Psoas muscle (tissue), 8 donors: ENCODE measurements around the gene COL5A1. TPM values are rescaled to one million over a fixed set of nuclear protein-coding genes. Genes with fewer than 3 reads are reported as not detected.

ENCODE experiments used
- ATAC-seq, 4 donors: fragments of 200-7000 bp; cut with Tn5 transposase; one replicate each; pipeline ENCODE4 v1.9.1; 2020; ENCODE audit warnings: moderate library complexity in 3 of 4, mild to moderate bottlenecking in 2 of 4
- DNase-seq, 2 donors: peaks; one replicate each; pipeline ENCODE4 v3.0.0-alpha.2; 2020
- H3K27ac ChIP-seq: fragments of 200-600 bp; one replicate; pipeline ENCODE4 v1.8.0; 2022
- H3K27me3 ChIP-seq, 3 donors: fragments of 200-600 bp in 1 of 3; one replicate each; pipeline versions ENCODE4 v1.6.1 to v1.8.0; 2013 to 2022; ENCODE audit warnings: low read length in 2 of 3, mild to moderate bottlenecking in 2 of 3, moderate library complexity in 1 of 3; ENCODE audit not compliant: insufficient read depth in 3 of 3
- H3K36me3 ChIP-seq, 2 donors: fragments of 200-600 bp in 1 of 2; one replicate each; pipeline versions ENCODE4 v1.6.1 to v1.8.0; 2013 to 2022; ENCODE audit warnings: low read depth in 1 of 2, mild to moderate bottlenecking in 1 of 2, moderate library complexity in 1 of 2; ENCODE audit not compliant: insufficient read depth in 1 of 2
- H3K4me1 ChIP-seq: fragments of 200-600 bp; one replicate; pipeline ENCODE4 v1.8.0; 2022
- H3K4me3 ChIP-seq: fragments of 200-600 bp; one replicate; pipeline ENCODE4 v1.8.0; 2022; ENCODE audit warnings: mild to moderate bottlenecking
- H3K9me3 ChIP-seq: fragments of 200-600 bp; one replicate; pipeline ENCODE4 v1.8.0; 2022
- WGBS, 3 donors: extraction: QIAGEN DNeasy Blood & Tissue Kit; methylation state at CpG; one replicate each; pipeline versions ENCODE4 v1.1.6 to v1.1.7; 2013; 5-methylcytosine and 5-hydroxymethylcytosine counted together
- intact Hi-C, 2 donors: fragments of 100-400 bp; cut with DNase I; formaldehyde crosslinking; loops; one replicate each; pipeline versions ENCODE4 v1.11.0 to v1.14.2; 2022
- polyA plus RNA-seq, 3 donors: library from polyadenylated mRNA; stranded (reverse); fragments of 200-250 nt; gene quantifications; one replicate each; pipeline ENCODE4 v1.2.3, GENCODE V29; 2013
- total RNA-seq, 4 donors: library from RNA; stranded (reverse); fragmentation: NEBNext Ultra II Directional in 2 of 4; extraction: Animal tissue kit (Norgen Biotek cat#: 25700) in 2 of 4; gene quantifications; one replicate each; pipeline versions ENCODE4 v1.2.1 to v1.2.4, GENCODE V29; 2021 to 2023
- TF ChIP-seq, protein P1 (sequence below): fragments of 200-600 bp; IDR thresholded peaks from one replicate; pipeline ENCODE4 v1.8.0; 2022; ENCODE audit warnings: antibody characterized with exemption
- donor health status: healthy with polysubstance abuse.
- donor health status: DM: no; HTN: no; CAD: no; lungs with moderate emphysema.
- donor health status: Bipolar disorder and iron deficiency.
- donor health status: healthy.
- donor health status: DM: yes; HTN: yes; CAD: no.
- donor health status: DM: no; HTN: no; CAD: no.
- donor health status: DM: no; HTN: no; CAD: no.
- donor health status: DM: yes; HTN: yes; CAD: no.

COL5A1 gene
- total and polyA plus RNA-seq, 7 donors = 1.7 to 11.3 (median 3.4) TPM

DNA sequence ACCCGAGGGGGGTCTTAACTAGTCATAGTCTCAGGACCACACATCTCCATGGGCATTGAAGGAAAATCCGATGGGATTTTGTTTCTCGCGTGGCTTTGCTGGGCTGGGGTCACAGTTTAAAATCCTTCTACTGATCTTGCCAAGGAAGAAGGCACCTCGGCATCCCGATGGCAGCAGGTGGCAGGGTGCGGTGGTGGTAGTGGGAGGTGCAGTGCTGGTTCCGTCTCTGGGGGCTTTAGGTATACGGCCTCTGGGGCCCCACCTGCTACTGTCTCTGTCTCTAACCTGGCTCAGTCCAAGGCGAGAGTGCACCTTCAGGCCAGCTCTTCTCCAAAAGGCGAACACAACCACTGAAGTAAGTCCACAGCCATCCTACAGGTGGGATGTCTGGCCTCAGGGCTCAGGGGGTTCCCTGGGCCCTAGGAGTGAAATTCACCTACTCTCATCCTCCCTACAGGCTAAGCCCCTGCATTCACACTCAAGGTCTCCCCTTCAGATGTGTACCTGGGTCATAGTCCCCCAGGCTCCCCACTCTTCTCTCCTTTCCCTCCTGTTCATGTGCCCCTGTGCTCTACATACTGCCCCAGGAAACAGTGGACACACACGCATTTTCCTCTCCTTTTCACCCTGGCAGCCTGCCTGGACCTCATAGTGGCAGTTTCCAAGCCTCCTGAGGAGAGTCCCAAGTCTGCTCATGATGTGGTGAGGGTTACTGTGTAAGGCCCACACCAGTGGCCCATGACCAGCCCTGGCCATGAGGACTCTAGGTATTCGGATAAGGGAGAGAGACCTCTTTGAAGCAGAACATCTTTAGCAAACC, 238.3 kb downstream of the COL5A1 start:
- Histone ChIP-seq H3K27ac (no peak overlapping the region), H3K27me3 (peaks cover 0 to 25% (median 5%) of the 10 kb centered on the region in 3 donors), H3K36me3 (no peaks in the 10 kb centered on the region), H3K4me3 (no peak overlapping the region), H3K4me1 (no peaks in the 10 kb centered on the region), H3K9me3 (no peaks in the 10 kb centered on the region)
- 81 to 83% (median 83%) methylated on average over 13 of the region's 13 CpGs for WGBS, 3 donors
- intact Hi-C loops = no loop called here
- ATAC-seq = no peak
- TF ChIP-seq, protein P1, sequence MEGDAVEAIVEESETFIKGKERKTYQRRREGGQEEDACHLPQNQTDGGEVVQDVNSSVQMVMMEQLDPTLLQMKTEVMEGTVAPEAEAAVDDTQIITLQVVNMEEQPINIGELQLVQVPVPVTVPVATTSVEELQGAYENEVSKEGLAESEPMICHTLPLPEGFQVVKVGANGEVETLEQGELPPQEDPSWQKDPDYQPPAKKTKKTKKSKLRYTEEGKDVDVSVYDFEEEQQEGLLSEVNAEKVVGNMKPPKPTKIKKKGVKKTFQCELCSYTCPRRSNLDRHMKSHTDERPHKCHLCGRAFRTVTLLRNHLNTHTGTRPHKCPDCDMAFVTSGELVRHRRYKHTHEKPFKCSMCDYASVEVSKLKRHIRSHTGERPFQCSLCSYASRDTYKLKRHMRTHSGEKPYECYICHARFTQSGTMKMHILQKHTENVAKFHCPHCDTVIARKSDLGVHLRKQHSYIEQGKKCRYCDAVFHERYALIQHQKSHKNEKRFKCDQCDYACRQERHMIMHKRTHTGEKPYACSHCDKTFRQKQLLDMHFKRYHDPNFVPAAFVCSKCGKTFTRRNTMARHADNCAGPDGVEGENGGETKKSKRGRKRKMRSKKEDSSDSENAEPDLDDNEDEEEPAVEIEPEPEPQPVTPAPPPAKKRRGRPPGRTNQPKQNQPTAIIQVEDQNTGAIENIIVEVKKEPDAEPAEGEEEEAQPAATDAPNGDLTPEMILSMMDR = no peak
- no peak for DNase-seq

- Histone ChIP-seq H3K4me1 (no peaks in the 10 kb centered on the region), H3K27me3 (peaks cover 0 to 25% (median 3%) of the 10 kb centered on the region in 3 donors), H3K9me3 (no peaks in the 10 kb centered on the region), H3K36me3 (no peaks in the 10 kb centered on the region), H3K27ac (no peak within 1 kb of the TSS), H3K4me3 (no peak within 1 kb of the TSS)
- 75 to 77% (median 76%) methylated on average over 25 of the region's 25 CpGs for WGBS, 3 donors
- DNase-seq (no peak), ATAC-seq (no peak)
- intact Hi-C loops = no loop called here
- TF ChIP-seq, protein P1 = no peak
Observed at GRCh38 chr9:134880484-134881312, 239.1 kb downstream of the COL5A1 start, which contains the start of gene FCN2. Gene FCN2, plus strand, starts transcription at chr9:134880810. Its CDS starts 12 bp downstream, at chr9:134880822.

GRCh38 chr9:134881313-134881670, 239.7 kb downstream of the COL5A1 start:
- H3K4me3 ChIP-seq = no peak overlapping the region

GRCh38 chr9:134882204-134882785, 240.7 kb downstream of the COL5A1 start:
- H3K27ac ChIP-seq = no peak overlapping the region
- TF ChIP-seq, protein P1 = no peak
- H3K9me3 ChIP-seq = no peaks in the 10 kb centered on the region
- WGBS, 3 donors = 76 to 89% (median 76%) methylated on average over 3 of the region's 3 CpGs
- no peak for DNase-seq
- no peak for ATAC-seq
- no peaks in the 10 kb centered on the region for H3K36me3 ChIP-seq
- intact Hi-C loops = no loop called here
- H3K27me3 ChIP-seq = peaks cover 0 to 25% (median 3%) of the 10 kb centered on the region in 3 donors
- H3K4me3 ChIP-seq = no peak overlapping the region
- no peaks in the 10 kb centered on the region for H3K4me1 ChIP-seq

More at GRCh38 chr9:134881313-134881670, 239.7 kb downstream of the COL5A1 start:
- Histone ChIP-seq H3K27ac (no peak overlapping the region), H3K36me3 (no peaks in the 10 kb centered on the region), H3K9me3 (no peaks in the 10 kb centered on the region), H3K4me1 (no peaks in the 10 kb centered on the region), H3K27me3 (peaks cover 0 to 25% (median 3%) of the 10 kb centered on the region in 3 donors)
- DNase-seq (no peak), ATAC-seq (no peak)
- intact Hi-C loops = no loop called here
- TF ChIP-seq, protein P1 = no peak
- WGBS, 3 donors = 86 to 91% (median 90%) methylated on average over 13 of the region's 13 CpGs
